ENCODE measurements around the gene AUTS2. TPM values are rescaled to one million over a fixed set of nuclear protein-coding genes. Genes with fewer than 3 reads are reported as not detected.

AUTS2 gene
- total and polyA plus RNA-seq, 2 experiments from 2014 or later = 32.0 to 91.0 TPM

GRCh38 chr7:70044064-70044463, 445.8 kb downstream of the AUTS2 start:
- Mint-ChIP-seq H3K4me1 (peaks cover 24% of the 10 kb centered on the region), H3K27ac (0 out of 2 replicates have a peak overlapping the region, but pooled peaks have one; percentile 50), H3K36me3 (ENCODE audit: low read depth) (no peaks in the 10 kb centered on the region), H3K27me3 (ENCODE audit: insufficient read depth, low read depth, poor library complexity) (no peaks in the 10 kb centered on the region), H3K4me3 (no peak overlapping the region), H3K9me3 (no peaks in the 10 kb centered on the region)
- H4K20me1 ChIP-seq (replicated peaks; ENCODE audit: insufficient read depth) = no peaks in the 10 kb centered on the region
- no peak overlapping the region for H3K27ac ChIP-seq (ENCODE audit: low read depth)
- peaks cover 5% of the 10 kb centered on the region; the same call in 1 of the 2 replicates for H3K4me1 ChIP-seq (ENCODE audit: insufficient read depth)
- no peaks in the 10 kb centered on the region for H3K79me2 ChIP-seq (replicated peaks; ENCODE audit: insufficient read depth)
- no peaks in the 10 kb centered on the region for H3K9me2 ChIP-seq (ENCODE audit: insufficient read depth)
- no peak for TF ChIP-seq REST (IDR thresholded peaks at IDR 0.05; ENCODE audit: unreplicated experiment)
- TF ChIP-seq JUNB (IDR thresholded peaks at IDR 0.05; ENCODE audit: unreplicated experiment) = no peak
- no peak for TF ChIP-seq ETS1 (IDR thresholded peaks at IDR 0.05)
- no peak overlapping the region for H3K4me3 ChIP-seq
- peak; percentile 91 for ATAC-seq
- 0 out of 2 replicates have a peak overlapping the region, but pooled peaks have one; percentile 9 for H2AFZ ChIP-seq
- H3K27me3 ChIP-seq (ENCODE audit: insufficient read depth) = no peaks in the 10 kb centered on the region
- H3K4me2 ChIP-seq = no peak overlapping the region
- no peaks in the 10 kb centered on the region for H3F3A ChIP-seq (replicated peaks; ENCODE audit: low read depth)
- H3K36me3 ChIP-seq (ENCODE audit: insufficient read depth) = no peaks in the 10 kb centered on the region
- peak; percentile 51 for DNase-seq (ENCODE audit: low spot score)

- Mint-ChIP-seq H3K4me3 (no peak overlapping the region), H3K27me3 (ENCODE audit: insufficient read depth, low read depth, poor library complexity) (no peaks in the 10 kb centered on the region), H3K36me3 (ENCODE audit: low read depth) (no peaks in the 10 kb centered on the region), H3K9me3 (no peaks in the 10 kb centered on the region), H3K27ac (no peak overlapping the region), H3K4me1 (peaks cover 24% of the 10 kb centered on the region)
- Histone ChIP-seq H3K4me2 (no peak overlapping the region), H3K79me2 (replicated peaks; ENCODE audit: insufficient read depth) (no peaks in the 10 kb centered on the region), H3K9me2 (ENCODE audit: insufficient read depth) (no peaks in the 10 kb centered on the region), H3K27ac (ENCODE audit: low read depth) (no peak overlapping the region), H3K36me3 (ENCODE audit: insufficient read depth) (no peaks in the 10 kb centered on the region), H3K4me3 (no peak overlapping the region), H3F3A (replicated peaks; ENCODE audit: low read depth) (no peaks in the 10 kb centered on the region), H3K27me3 (ENCODE audit: insufficient read depth) (no peaks in the 10 kb centered on the region), H4K20me1 (replicated peaks; ENCODE audit: insufficient read depth) (no peaks in the 10 kb centered on the region), H2AFZ (0 out of 2 replicates have a peak overlapping the region, but pooled peaks have one; percentile 9), H3K4me1 (ENCODE audit: insufficient read depth) (peaks cover 5% of the 10 kb centered on the region; the same call in 1 of the 2 replicates)
- DNase-seq (ENCODE audit: low spot score) (no peak), ATAC-seq (no peak)
- TF ChIP-seq JUNB (IDR thresholded peaks at IDR 0.05; ENCODE audit: unreplicated experiment) (no peak), ZNF331 (CRISPR knock-in tag; IDR thresholded peaks at IDR 0.05; ENCODE audit: low read depth) (no peak), POLR2AphosphoS5 (IDR thresholded peaks at IDR 0.05; ENCODE audit: low read depth) (no peak), ZNF114 (CRISPR knock-in tag; IDR thresholded peaks at IDR 0.05) (no peak), CREB1 (CRISPR knock-in tag; IDR thresholded peaks at IDR 0.05; ENCODE audit: low read depth) (no peak), STAT1 (IDR thresholded peaks at IDR 0.05; ENCODE audit: unreplicated experiment) (no peak)
These were observed 446.2 kb downstream of the AUTS2 start for GRCh38 chr7:70044525-70044924.

Measured in GM23338 (cell line).